HepG2 (cell line): ENCODE data around the gene GRB2. TPM values are rescaled to one million over a fixed set of nuclear protein-coding genes. Genes with fewer than 3 reads are reported as not detected.

Source experiments
- ATF5 ChIP-seq: sonication (generic); formaldehyde crosslinking; IDR thresholded peaks from 2 replicates; pipeline ENCODE4 v1.4.0; 2020; ENCODE audit warnings: mild to moderate bottlenecking, low read depth, missing genetic modification reagents
- HNRNPH1 ChIP-seq: fragments of 200-400 bp; formaldehyde crosslinking; optimal IDR thresholded peaks from 2 replicates; pipeline ENCODE3; 2017; ENCODE audit warnings: mild to moderate bottlenecking, low read depth, low read length
- KAT8 ChIP-seq: IDR thresholded peaks from 2 replicates; pipeline ENCODE4 v1.6.1; 2016; ENCODE audit warnings: missing genetic modification reagents, missing compliant biosample characterization
- MXD1 ChIP-seq: sonication (generic); formaldehyde crosslinking; IDR thresholded peaks from 2 replicates; pipeline ENCODE4 v1.4.0; 2020; ENCODE audit warnings: mild to moderate bottlenecking, missing genetic modification reagents
- PCBP2 ChIP-seq: fragments of 200-400 bp; formaldehyde crosslinking; optimal IDR thresholded peaks from 2 replicates; pipeline ENCODE3; 2018; ENCODE audit warnings: low read length, low read depth; ENCODE audit not compliant: poor library complexity, severe bottlenecking
- PTBP1 ChIP-seq: fragments of 200-400 bp; formaldehyde crosslinking; IDR thresholded peaks from 2 replicates; pipeline ENCODE4 v1.6.1; 2018; ENCODE audit warnings: low read length, low read depth; ENCODE audit not compliant: poor library complexity, severe bottlenecking
- RBM39 ChIP-seq: fragments of 200-400 bp; formaldehyde crosslinking; IDR thresholded peaks from one replicate; pipeline ENCODE4 v1.6.1; 2018; ENCODE audit warnings: antibody characterized with exemption, mild to moderate bottlenecking, low read depth, low read length; ENCODE audit not compliant: poor library complexity, severe bottlenecking
- RFX1 ChIP-seq: fragments of 450-650 bp; IDR thresholded peaks from 2 replicates; pipeline ENCODE4 v1.6.1; 2017
- SCMH1 ChIP-seq: sonication (generic); formaldehyde crosslinking; IDR thresholded peaks from 2 replicates; pipeline ENCODE4 v1.9.0; 2021; ENCODE audit warnings: missing genetic modification reagents, mild to moderate bottlenecking, borderline replicate concordance
- SIN3A ChIP-seq: IDR thresholded peaks from 2 replicates; pipeline ENCODE4 v1.6.1; 2011; ENCODE audit warnings: low read depth, mild to moderate bottlenecking, control low read depth, low read length, borderline replicate concordance
- SNAPC2 ChIP-seq: sonication (generic); formaldehyde crosslinking; IDR thresholded peaks from 2 replicates; pipeline ENCODE4 v1.8.1; 2022; ENCODE audit warnings: mild to moderate bottlenecking, missing genetic modification reagents
- TBP ChIP-seq: sonication (generic); formaldehyde crosslinking; IDR thresholded peaks from 2 replicates; pipeline ENCODE4 v1.5.0; 2020; ENCODE audit warnings: missing genetic modification reagents
- TRIM24 ChIP-seq: sonication (generic); formaldehyde crosslinking; IDR thresholded peaks from 2 replicates; pipeline ENCODE4 v1.8.0; 2022; ENCODE audit warnings: mild to moderate bottlenecking, missing genetic modification reagents
- ZMYM4 ChIP-seq: sonication (generic); formaldehyde crosslinking; IDR thresholded peaks from 2 replicates; pipeline ENCODE4 v1.8.1; 2023; ENCODE audit warnings: mild to moderate bottlenecking, missing genetic modification reagents
- ZNF124 ChIP-seq: sonication (generic); formaldehyde crosslinking; IDR thresholded peaks from 2 replicates; pipeline ENCODE4 v1.4.0; 2020; ENCODE audit warnings: missing genetic modification reagents
- ZNF263 ChIP-seq: sonication (generic); formaldehyde crosslinking; IDR thresholded peaks from 2 replicates; pipeline ENCODE4 v1.4.0; 2020; ENCODE audit warnings: missing genetic modification reagents
- ZNF350 ChIP-seq: sonication (generic); formaldehyde crosslinking; IDR thresholded peaks from 2 replicates; pipeline ENCODE4 v1.4.0; 2020; ENCODE audit warnings: mild to moderate bottlenecking, low read depth, missing genetic modification reagents, borderline replicate concordance
- ZNF44 ChIP-seq: sonication (generic); formaldehyde crosslinking; IDR thresholded peaks from 2 replicates; pipeline ENCODE4 v1.5.1; 2020; ENCODE audit warnings: mild to moderate bottlenecking, missing genetic modification reagents
- ZNF891 ChIP-seq: sonication (generic); formaldehyde crosslinking; IDR thresholded peaks from 2 replicates; pipeline ENCODE4 v1.5.0; 2020; ENCODE audit warnings: mild to moderate bottlenecking, missing genetic modification reagents
- polyA plus RNA-seq, 8 experiments: library from polyadenylated mRNA; depleted of rRNA in 3 of 8; stranded (reverse) in 7 of 8; unstranded in 1 of 8; fragments of >200 nt; fragmentation: Illumina TruSeq in 4 of 8; extraction: Trizol in 4 of 8; gene quantifications; 2 replicates each; pipeline versions ENCODE4 v1.2.1 to v1.2.3, GENCODE V29; 2011 to 2016; ENCODE audit warnings: low read depth in 4 of 8, missing spikeins in 1 of 8, mixed read lengths in 1 of 8; ENCODE audit not compliant: insufficient read depth in 1 of 8
- total RNA-seq, 5 experiments: library from RNA; depleted of rRNA; stranded (reverse); fragments of >200 nt; fragmentation: Illumina TruSeq; extraction: Trizol; gene quantifications; 2 replicates each; pipeline ENCODE4 v1.2.3, GENCODE V29; 2016; ENCODE audit warnings: low read depth in 1 of 5
- TF ChIP-seq, protein P1 (sequence below): IDR thresholded peaks from 2 replicates; pipeline ENCODE4 v1.6.1; 2016; ENCODE audit warnings: low read depth, missing genetic modification reagents, missing compliant biosample characterization
- TF ChIP-seq, protein P2 (sequence below): sonication (generic); formaldehyde crosslinking; IDR thresholded peaks from 2 replicates; pipeline ENCODE4 v1.4.0; 2020; ENCODE audit warnings: missing genetic modification reagents, borderline replicate concordance

Gene GRB2
- total and polyA plus RNA-seq, 2 of the 13 experiments (the other 11 are each of a cell fraction or from before 2014, with no cell fraction given): 84.6 to 92.3 TPM

DNA sequence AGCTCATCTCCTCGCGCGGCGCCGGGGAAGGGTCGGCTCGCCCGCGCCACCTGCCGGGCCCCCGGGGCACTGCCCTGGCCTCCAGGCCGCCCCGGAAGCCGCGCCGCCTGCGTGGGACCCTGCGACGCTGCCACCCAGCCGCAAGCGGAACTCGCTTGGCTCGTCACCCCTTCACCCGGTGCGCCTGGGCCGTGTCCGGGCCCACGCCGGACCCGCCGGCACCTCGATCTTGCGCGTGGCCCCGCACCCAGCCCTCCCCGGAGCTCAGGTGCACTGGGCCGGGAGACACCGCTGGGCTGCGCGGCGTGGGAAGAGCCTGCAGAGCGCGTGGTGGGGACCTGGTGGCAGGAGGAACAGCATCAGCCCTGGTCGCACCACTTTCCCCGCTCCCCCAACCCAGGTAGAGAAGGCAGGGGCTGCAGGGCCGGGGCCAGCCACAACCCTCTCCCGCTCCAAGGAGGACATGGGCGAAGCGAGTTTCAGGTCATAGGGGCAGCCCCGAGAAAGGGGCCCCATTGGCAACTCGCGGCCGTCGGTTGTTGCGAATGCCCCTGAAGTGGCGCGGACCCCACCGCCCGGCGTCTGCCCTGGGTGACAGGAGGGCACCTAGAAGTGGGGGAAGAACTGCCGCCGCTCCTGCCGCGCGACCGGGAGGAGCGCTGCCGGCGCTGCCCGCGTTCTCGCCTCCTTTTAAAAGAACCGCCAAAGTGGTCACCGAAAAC is 134.1 kb downstream of the GRB2 start (continued):
- TF ChIP-seq PTBP1 (no peak), ZMYM4 (peak; percentile 74; the same call in 1 of the 2 replicates), ATF5 (CRISPR knock-in tag) (no peak), SCMH1 (CRISPR knock-in tag) (no peak), ZNF263 (CRISPR knock-in tag) (no peak), TBP (CRISPR knock-in tag) (peak; percentile 63; the same call in 1 of the 2 replicates), ZNF891 (CRISPR knock-in tag) (no peak), MXD1 (peak; percentile 88), SNAPC2 (peak; percentile 15; the same call in 1 of the 2 replicates), RBM39 (no peak), ZNF350 (CRISPR knock-in tag) (no peak), ZNF124 (CRISPR knock-in tag) (no peak), PCBP2 (no peak), TRIM24 (CRISPR knock-in tag) (no peak), RFX1 (no peak), KAT8 (CRISPR knock-in tag) (no peak), SIN3A (peak; percentile 82; the same call in 1 of the 2 replicates), HNRNPH1 (no peak), ZNF44 (CRISPR knock-in tag) (0 out of 2 replicates have a peak, but pooled peaks have one; percentile 24)
- TF ChIP-seq, protein P1, sequence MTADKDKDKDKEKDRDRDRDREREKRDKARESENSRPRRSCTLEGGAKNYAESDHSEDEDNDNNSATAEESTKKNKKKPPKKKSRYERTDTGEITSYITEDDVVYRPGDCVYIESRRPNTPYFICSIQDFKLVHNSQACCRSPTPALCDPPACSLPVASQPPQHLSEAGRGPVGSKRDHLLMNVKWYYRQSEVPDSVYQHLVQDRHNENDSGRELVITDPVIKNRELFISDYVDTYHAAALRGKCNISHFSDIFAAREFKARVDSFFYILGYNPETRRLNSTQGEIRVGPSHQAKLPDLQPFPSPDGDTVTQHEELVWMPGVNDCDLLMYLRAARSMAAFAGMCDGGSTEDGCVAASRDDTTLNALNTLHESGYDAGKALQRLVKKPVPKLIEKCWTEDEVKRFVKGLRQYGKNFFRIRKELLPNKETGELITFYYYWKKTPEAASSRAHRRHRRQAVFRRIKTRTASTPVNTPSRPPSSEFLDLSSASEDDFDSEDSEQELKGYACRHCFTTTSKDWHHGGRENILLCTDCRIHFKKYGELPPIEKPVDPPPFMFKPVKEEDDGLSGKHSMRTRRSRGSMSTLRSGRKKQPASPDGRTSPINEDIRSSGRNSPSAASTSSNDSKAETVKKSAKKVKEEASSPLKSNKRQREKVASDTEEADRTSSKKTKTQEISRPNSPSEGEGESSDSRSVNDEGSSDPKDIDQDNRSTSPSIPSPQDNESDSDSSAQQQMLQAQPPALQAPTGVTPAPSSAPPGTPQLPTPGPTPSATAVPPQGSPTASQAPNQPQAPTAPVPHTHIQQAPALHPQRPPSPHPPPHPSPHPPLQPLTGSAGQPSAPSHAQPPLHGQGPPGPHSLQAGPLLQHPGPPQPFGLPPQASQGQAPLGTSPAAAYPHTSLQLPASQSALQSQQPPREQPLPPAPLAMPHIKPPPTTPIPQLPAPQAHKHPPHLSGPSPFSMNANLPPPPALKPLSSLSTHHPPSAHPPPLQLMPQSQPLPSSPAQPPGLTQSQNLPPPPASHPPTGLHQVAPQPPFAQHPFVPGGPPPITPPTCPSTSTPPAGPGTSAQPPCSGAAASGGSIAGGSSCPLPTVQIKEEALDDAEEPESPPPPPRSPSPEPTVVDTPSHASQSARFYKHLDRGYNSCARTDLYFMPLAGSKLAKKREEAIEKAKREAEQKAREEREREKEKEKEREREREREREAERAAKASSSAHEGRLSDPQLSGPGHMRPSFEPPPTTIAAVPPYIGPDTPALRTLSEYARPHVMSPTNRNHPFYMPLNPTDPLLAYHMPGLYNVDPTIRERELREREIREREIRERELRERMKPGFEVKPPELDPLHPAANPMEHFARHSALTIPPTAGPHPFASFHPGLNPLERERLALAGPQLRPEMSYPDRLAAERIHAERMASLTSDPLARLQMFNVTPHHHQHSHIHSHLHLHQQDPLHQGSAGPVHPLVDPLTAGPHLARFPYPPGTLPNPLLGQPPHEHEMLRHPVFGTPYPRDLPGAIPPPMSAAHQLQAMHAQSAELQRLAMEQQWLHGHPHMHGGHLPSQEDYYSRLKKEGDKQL (CRISPR knock-in tag): no peak
- TF ChIP-seq, protein P2, sequence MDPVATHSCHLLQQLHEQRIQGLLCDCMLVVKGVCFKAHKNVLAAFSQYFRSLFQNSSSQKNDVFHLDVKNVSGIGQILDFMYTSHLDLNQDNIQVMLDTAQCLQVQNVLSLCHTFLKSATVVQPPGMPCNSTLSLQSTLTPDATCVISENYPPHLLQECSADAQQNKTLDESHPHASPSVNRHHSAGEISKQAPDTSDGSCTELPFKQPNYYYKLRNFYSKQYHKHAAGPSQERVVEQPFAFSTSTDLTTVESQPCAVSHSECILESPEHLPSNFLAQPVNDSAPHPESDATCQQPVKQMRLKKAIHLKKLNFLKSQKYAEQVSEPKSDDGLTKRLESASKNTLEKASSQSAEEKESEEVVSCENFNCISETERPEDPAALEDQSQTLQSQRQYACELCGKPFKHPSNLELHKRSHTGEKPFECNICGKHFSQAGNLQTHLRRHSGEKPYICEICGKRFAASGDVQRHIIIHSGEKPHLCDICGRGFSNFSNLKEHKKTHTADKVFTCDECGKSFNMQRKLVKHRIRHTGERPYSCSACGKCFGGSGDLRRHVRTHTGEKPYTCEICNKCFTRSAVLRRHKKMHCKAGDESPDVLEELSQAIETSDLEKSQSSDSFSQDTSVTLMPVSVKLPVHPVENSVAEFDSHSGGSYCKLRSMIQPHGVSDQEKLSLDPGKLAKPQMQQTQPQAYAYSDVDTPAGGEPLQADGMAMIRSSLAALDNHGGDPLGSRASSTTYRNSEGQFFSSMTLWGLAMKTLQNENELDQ (CRISPR knock-in tag): no peak
